K562 (cell line): ENCODE measurements around the gene TEPSIN. TPM values are rescaled to one million over a fixed set of nuclear protein-coding genes. Genes with fewer than 3 reads are reported as not detected.

Experiments used
- ATAC-seq: fragments of 200-7000 bp; cut with Tn5 transposase; 3 replicates; pipeline ENCODE4 v1.9.1; 2020; ENCODE audit warnings: moderate library complexity
- BruUV-seq: library from RNA; stranded (reverse); fragments of 400-500 nt; replicated peaks from 2 replicates; lab custom pipeline; 2021; lab: Mats Ljungman, UMichigan
- CTCF ChIA-PET: fragments of 300-600 bp; formaldehyde crosslinking; extraction: SDS; loops from one replicate; lab custom pipeline; 2021; ENCODE audit warnings: low intra/inter-chr PET ratio; lab: Yijun Ruan, JAX
- POLR2A ChIA-PET: fragments of 300-600, 350-650 bp; sonication (Branson Sonifier 250); formaldehyde crosslinking; extraction: SDS; loops from one replicate; lab custom pipeline; 2021; ENCODE audit warnings: antibody characterized with exemption, inconsistent platforms; lab: Yijun Ruan, JAX
- DNase-seq, 4 experiments: peaks; one replicate each; pipeline versions ENCODE4 v3.0.0 to v3.0.0-alpha.2; 2011 to 2018; ENCODE audit warnings: low spot score in 3 of 4, mixed read lengths in 3 of 4; ENCODE audit errors: extremely low read depth in 1 of 4
- FAIRE-seq: peaks from 2 replicates; lab custom pipeline; 2011; peaks lifted over from hg19 to GRCh38; lab: Jason Lieb, UNC
- H2AFZ ChIP-seq: 2 replicates; pipeline ENCODE4 v1.6.0; 2011; ENCODE audit warnings: low read depth, low read length, control low read depth, inconsistent platforms
- H3K27ac ChIP-seq: fragments of 200-600 bp; 3 replicates; pipeline ENCODE4 v1.8.0; 2011; ENCODE audit warnings: low read depth, mild to moderate bottlenecking, control low read depth, inconsistent platforms, low read length, moderate library complexity, mixed read lengths; ENCODE audit errors: extremely low read depth
- H3K27me3 ChIP-seq, 2 experiments: fragments of 300-600 bp in 1 of 2; 2 replicates in 1 of 2; 3 replicates in 1 of 2; pipeline versions ENCODE4 v1.6.0 to v1.8.0; 2011; ENCODE audit warnings: inconsistent platforms in 2 of 2, low read length in 2 of 2, mild to moderate bottlenecking in 1 of 2, mixed read lengths in 1 of 2, moderate library complexity in 1 of 2; ENCODE audit not compliant: control insufficient read depth in 2 of 2, insufficient read depth in 2 of 2
- H3K36me3 ChIP-seq: fragments of 300-600 bp; 3 replicates; pipeline ENCODE4 v1.8.0; 2011; ENCODE audit warnings: mild to moderate bottlenecking, low read length, inconsistent platforms; ENCODE audit not compliant: control insufficient read depth, insufficient read depth
- H3K4me1 ChIP-seq, 2 experiments: fragments of 200-600 bp in 1 of 2; replicated peaks in 1 of 2; 2 replicates in 1 of 2; 3 replicates in 1 of 2; pipeline versions ENCODE4 v1.5.1 to v1.8.0; 2011; ENCODE audit warnings: inconsistent platforms in 2 of 2, low read length in 2 of 2, mild to moderate bottlenecking in 1 of 2, mixed read lengths in 1 of 2, moderate library complexity in 1 of 2; ENCODE audit not compliant: control insufficient read depth in 2 of 2, insufficient read depth in 2 of 2
- H3K4me2 ChIP-seq: 2 replicates; pipeline ENCODE4 v1.6.1; 2011; ENCODE audit warnings: low read length, control low read depth, inconsistent platforms, mixed read lengths; ENCODE audit not compliant: insufficient read depth
- H3K4me3 ChIP-seq: fragments of 200-600 bp; sonication (generic), shearing (Covaris generic); 2 replicates; pipeline ENCODE4 v1.5.1; 2016; ENCODE audit warnings: control low read depth, inconsistent platforms
- H3K79me2 ChIP-seq: fragments of 200-600 bp; 3 replicates; pipeline ENCODE4 v1.8.0; 2011; ENCODE audit warnings: low read length, inconsistent platforms; ENCODE audit not compliant: control insufficient read depth, insufficient read depth
- H3K9ac ChIP-seq, 2 experiments: 2 replicates each; pipeline versions ENCODE4 v1.6.0 to v1.6.1; 2011; ENCODE audit warnings: low read depth in 2 of 2, low read length in 2 of 2, control low read depth in 1 of 2, inconsistent platforms in 1 of 2, mild to moderate bottlenecking in 1 of 2, mixed read lengths in 1 of 2; ENCODE audit not compliant: insufficient read depth in 1 of 2
- H3K9me1 ChIP-seq: one replicate; pipeline ENCODE4 v1.6.0; 2011; ENCODE audit warnings: inconsistent platforms, mild to moderate bottlenecking, low read length, moderate library complexity; ENCODE audit not compliant: control insufficient read depth, insufficient read depth
- H3K9me3 ChIP-seq: replicated peaks from 2 replicates; pipeline ENCODE4 v1.5.1; 2011; ENCODE audit warnings: low read depth, low read length, inconsistent platforms; ENCODE audit not compliant: control insufficient read depth, insufficient read depth
- H4K20me1 ChIP-seq: replicated peaks from 2 replicates; pipeline ENCODE4 v1.6.1; 2011; ENCODE audit warnings: low read length, inconsistent platforms, mixed read lengths; ENCODE audit not compliant: control insufficient read depth, insufficient read depth
- BCLAF1 ChIP-seq, 2 experiments: fragments of 450-650 bp in 1 of 2; IDR thresholded peaks; 2 replicates each; pipeline ENCODE4 v1.6.1; 2011 to 2017; ENCODE audit warnings: low read depth in 2 of 2, antibody characterized with exemption in 1 of 2, borderline replicate concordance in 1 of 2, low read length in 1 of 2, mild to moderate bottlenecking in 1 of 2, mixed read lengths in 1 of 2; ENCODE audit not compliant: control insufficient read depth in 1 of 2
- CTCF ChIP-seq, 3 experiments: IDR thresholded peaks in 2 of 3; conservative IDR thresholded peaks in 1 of 3; 2 replicates each; pipeline ENCODE4 v1.5.1; 2011 to 2012; ENCODE audit warnings: low read length in 3 of 3, mild to moderate bottlenecking in 3 of 3, control low read depth in 2 of 3, improper control_type of control experiment in 1 of 3, inconsistent platforms in 1 of 3, low read depth in 1 of 3, mixed read lengths in 1 of 3, moderate library complexity in 1 of 3; ENCODE audit not compliant: insufficient read depth in 2 of 3
- EGR1 ChIP-seq: fragments of 450-650 bp; conservative IDR thresholded peaks from 2 replicates; pipeline ENCODE4 v1.6.1; 2017; ENCODE audit warnings: mild to moderate bottlenecking
- ELF2 ChIP-seq: fragments of 250-450 bp; sonication (Bioruptor Pico); IDR thresholded peaks from 2 replicates; pipeline ENCODE4 v1.5.0; 2021; ENCODE audit warnings: mild to moderate bottlenecking
- ESRRB ChIP-seq: fragments of 250-450 bp; sonication (Bioruptor Pico); IDR thresholded peaks from 2 replicates; pipeline ENCODE4 v1.5.0; 2020; ENCODE audit warnings: mild to moderate bottlenecking, moderate library complexity, borderline replicate concordance
- GATA2 ChIP-seq: sonication (generic); formaldehyde crosslinking; IDR thresholded peaks from 2 replicates; pipeline ENCODE4 v1.4.0; 2020; ENCODE audit warnings: mild to moderate bottlenecking, missing genetic modification reagents
- NR2C2 ChIP-seq, 2 experiments: fragments of 200-800 bp in 1 of 2; sonication (Bioruptor generic) in 1 of 2; sonication (generic) in 1 of 2; formaldehyde crosslinking in 1 of 2; IDR thresholded peaks; 2 replicates each; pipeline versions ENCODE4 v1.6.1 to v1.8.0; 2016 to 2022; ENCODE audit warnings: mild to moderate bottlenecking in 1 of 2, missing compliant biosample characterization in 1 of 2, missing genetic modification characterization in 1 of 2, missing genetic modification reagents in 1 of 2
- WGBS: fragments of 100-300 bp; shearing (Covaris generic); methylation state at CpG from one replicate; pipeline ENCODE4 v1.1.6; 2016; ENCODE audit warnings: low coverage, mixed read lengths; ENCODE audit not compliant: insufficient coverage; ENCODE audit errors: missing lambda C conversion rate; 5-methylcytosine and 5-hydroxymethylcytosine counted together
- in situ Hi-C: fragments of 300-500 bp; cut with MboI; formaldehyde crosslinking; loops from 4 replicates; pipeline ENCODE4 v1.15.0; 2018; ENCODE audit warnings: inconsistent platforms, mixed read lengths
- intact Hi-C: fragments of 100-400 bp; cut with micrococcal nuclease; formaldehyde crosslinking; loops from 2 replicates; pipeline ENCODE4 v1.14.2; 2022
- polyA plus RNA-seq, 8 experiments: library from polyadenylated mRNA; depleted of rRNA in 4 of 8; stranded (reverse) in 5 of 8; unstranded in 3 of 8; fragments of >200 nt; fragmentation: Nextera tagmentation in 2 of 8; fragmentation: Illumina TruSeq in 1 of 8; extraction: Ambion mirVana in 2 of 8; extraction: Trizol in 1 of 8; gene quantifications; 2 replicates each; pipeline versions ENCODE4 v1.2.1 to v1.2.3, GENCODE V29; 2011 to 2014; ENCODE audit warnings: inconsistent platforms in 1 of 8, missing spikeins in 1 of 8
- total RNA-seq, 7 experiments: library from RNA; depleted of rRNA in 6 of 7; stranded (reverse); fragments of >200 nt in 6 of 7; fragmentation: Illumina TruSeq in 2 of 7; extraction: Trizol in 2 of 7; gene quantifications; 2 replicates each; pipeline versions ENCODE4 v1.2.1 to v1.2.3, GENCODE V29; 2011 to 2021; ENCODE audit warnings: low replicate concordance in 1 of 7
- TF ChIP-seq, protein P1 (sequence below): fragments of 250-450 bp; sonication (Bioruptor Pico); IDR thresholded peaks from 2 replicates; pipeline ENCODE4 v1.4.0; 2020

Gene TEPSIN
- total and polyA plus RNA-seq, 9 of the 15 experiments (the other 6 are each of a cell fraction or from before 2014, with no cell fraction given), result 0.80 to 29.8 (median 5.3) TPM

DNA sequence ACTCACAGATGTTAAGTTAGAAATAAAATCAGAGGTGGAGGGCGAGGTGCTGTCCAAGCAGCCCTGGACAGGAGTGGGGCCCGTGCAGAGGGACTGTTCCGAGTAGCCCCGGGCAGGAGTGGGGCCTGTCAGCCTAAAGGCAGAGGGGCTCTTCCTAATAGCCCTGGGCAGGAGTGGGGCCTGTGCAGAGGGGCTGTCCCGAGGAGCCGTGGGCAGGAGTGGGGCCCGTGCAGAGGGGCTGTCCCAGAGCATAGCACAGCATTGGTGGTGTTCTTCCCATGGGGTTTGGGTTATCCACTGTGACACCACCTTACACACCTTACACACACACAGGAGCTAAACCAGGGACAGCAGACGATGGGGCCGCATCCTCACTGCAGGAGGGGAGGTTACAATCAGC lies 26.5 kb downstream of the TEPSIN start (continued):
- no peak for TF ChIP-seq BCLAF1 (IDR thresholded peaks at IDR 0.05; ENCODE audit: borderline replicate concordance in 1 of 2, control insufficient read depth in 1 of 2, low read depth in 2 of 2, low read length in 1 of 2)

DNA sequence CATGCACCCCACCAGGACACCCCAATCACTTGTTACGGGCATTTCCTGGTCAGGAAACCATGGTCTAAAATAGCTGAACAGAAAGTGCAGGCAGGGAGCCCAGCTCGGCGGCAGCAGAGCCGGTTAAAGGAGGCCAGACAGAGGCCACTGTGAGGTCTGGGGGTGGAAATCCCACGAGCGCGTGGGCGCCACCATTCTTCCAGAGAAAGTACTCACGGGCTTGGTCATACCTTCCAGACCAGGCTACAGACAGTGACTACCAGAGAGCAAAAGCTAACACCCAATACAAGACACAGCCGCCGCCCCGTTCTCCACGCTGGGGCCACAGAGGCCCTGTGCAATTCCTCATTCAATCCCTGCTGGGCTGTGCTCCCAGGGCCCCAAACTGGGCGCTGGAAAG lies 28.0 kb downstream of the TEPSIN start:
- peak overlapping the region in 1 of 2 experiments; percentile 65; a peak in 2 of 4 replicates for H3K9ac ChIP-seq
- no peaks in the 10 kb centered on the region for H4K20me1 ChIP-seq
- H3K9me1 ChIP-seq, result no peaks in the 10 kb centered on the region
- intact Hi-C loops, result no loop called here
- H3K79me2 ChIP-seq, result no peaks in the 10 kb centered on the region
- 0 out of 3 replicates have a peak, but pooled peaks cover 3% of the 10 kb centered on the region for H3K36me3 ChIP-seq
- BruUV-seq, result no TSS peak
- in situ Hi-C loops, result no loop called here
- ChIA-PET POLR2A (interaction anchor here (1.1 kb wide), 2 partner anchors 12 to 28 kb away, joined by 3 to 6 read pairs; partner anchors contain the start of genes CEP131, NDUFAF8 and TEPSIN), CTCF (no interaction called here)
- FAIRE-seq (no peak), DNase-seq (no peak), ATAC-seq (peak; percentile 43)
- H3K4me2 ChIP-seq, result no peak overlapping the region
- no peaks in the 10 kb centered on the region for H3K27me3 ChIP-seq
- 58% methylated on average over 14 of the region's 14 CpGs for WGBS
- H2AFZ ChIP-seq, result no peak overlapping the region
- H3K4me1 ChIP-seq, result peaks cover 0 to 17% of the 10 kb centered on the region in 2 experiments; a peak in 2 of 5 replicates
- no peak overlapping the region for H3K27ac ChIP-seq
- no peak overlapping the region for H3K4me3 ChIP-seq
- H3K9me3 ChIP-seq, result no peaks in the 10 kb centered on the region
- TF ChIP-seq NR2C2 (CRISPR knock-in tag; IDR thresholded peaks at IDR 0.05), result no peak
- no peak for TF ChIP-seq NR2C2 (tag; IDR thresholded peaks at IDR 0.05)
- TF ChIP-seq CTCF (IDR thresholded peaks at IDR 0.05 in 2 of 3, conservative IDR thresholded peaks at IDR 0.05 in 1 of 3; ENCODE audit: insufficient read depth in 2 of 3, low read depth in 1 of 3, low read length in 3 of 3), result peak in 1 of 3 experiments; percentile 20; a peak in 1 of 6 replicates
- no peak for TF ChIP-seq GATA2 (CRISPR knock-in tag)
- TF ChIP-seq, protein P1, sequence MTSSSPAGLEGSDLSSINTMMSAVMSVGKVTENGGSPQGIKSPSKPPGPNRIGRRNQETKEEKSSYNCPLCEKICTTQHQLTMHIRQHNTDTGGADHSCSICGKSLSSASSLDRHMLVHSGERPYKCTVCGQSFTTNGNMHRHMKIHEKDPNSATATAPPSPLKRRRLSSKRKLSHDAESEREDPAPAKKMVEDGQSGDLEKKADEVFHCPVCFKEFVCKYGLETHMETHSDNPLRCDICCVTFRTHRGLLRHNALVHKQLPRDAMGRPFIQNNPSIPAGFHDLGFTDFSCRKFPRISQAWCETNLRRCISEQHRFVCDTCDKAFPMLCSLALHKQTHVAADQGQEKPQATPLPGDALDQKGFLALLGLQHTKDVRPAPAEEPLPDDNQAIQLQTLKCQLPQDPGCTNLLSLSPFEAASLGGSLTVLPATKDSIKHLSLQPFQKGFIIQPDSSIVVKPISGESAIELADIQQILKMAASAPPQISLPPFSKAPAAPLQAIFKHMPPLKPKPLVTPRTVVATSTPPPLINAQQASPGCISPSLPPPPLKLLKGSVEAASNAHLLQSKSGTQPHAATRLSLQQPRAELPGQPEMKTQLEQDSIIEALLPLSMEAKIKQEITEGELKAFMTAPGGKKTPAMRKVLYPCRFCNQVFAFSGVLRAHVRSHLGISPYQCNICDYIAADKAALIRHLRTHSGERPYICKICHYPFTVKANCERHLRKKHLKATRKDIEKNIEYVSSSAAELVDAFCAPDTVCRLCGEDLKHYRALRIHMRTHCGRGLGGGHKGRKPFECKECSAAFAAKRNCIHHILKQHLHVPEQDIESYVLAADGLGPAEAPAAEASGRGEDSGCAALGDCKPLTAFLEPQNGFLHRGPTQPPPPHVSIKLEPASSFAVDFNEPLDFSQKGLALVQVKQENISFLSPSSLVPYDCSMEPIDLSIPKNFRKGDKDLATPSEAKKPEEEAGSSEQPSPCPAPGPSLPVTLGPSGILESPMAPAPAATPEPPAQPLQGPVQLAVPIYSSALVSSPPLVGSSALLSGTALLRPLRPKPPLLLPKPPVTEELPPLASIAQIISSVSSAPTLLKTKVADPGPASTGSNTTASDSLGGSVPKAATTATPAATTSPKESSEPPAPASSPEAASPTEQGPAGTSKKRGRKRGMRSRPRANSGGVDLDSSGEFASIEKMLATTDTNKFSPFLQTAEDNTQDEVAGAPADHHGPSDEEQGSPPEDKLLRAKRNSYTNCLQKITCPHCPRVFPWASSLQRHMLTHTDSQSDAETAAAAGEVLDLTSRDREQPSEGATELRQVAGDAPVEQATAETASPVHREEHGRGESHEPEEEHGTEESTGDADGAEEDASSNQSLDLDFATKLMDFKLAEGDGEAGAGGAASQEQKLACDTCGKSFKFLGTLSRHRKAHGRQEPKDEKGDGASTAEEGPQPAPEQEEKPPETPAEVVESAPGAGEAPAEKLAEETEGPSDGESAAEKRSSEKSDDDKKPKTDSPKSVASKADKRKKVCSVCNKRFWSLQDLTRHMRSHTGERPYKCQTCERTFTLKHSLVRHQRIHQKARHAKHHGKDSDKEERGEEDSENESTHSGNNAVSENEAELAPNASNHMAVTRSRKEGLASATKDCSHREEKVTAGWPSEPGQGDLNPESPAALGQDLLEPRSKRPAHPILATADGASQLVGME (CRISPR knock-in tag), result no peak
- peak; percentile 75 for TF ChIP-seq EGR1
- TF ChIP-seq ELF2 (CRISPR knock-in tag), result no peak
- no peak for TF ChIP-seq ESRRB (CRISPR knock-in tag)
